ENCODE measurements around the gene ASCC3. TPM values are rescaled to one million over a fixed set of nuclear protein-coding genes. Genes with fewer than 3 reads are reported as not detected.

ASCC3 gene
- total and polyA plus RNA-seq, 7 donors = 6.0 to 27.1 (median 22.4) TPM

GRCh38 chr6:100517633-100518032 is 363.5 kb downstream of the ASCC3 start:
- Histone ChIP-seq H3K9me3 (no peaks in the 10 kb centered on the region), H3K27me3 (no peaks in the 10 kb centered on the region), H3K27ac (no peak overlapping the region), H3K4me1 (no peaks in the 10 kb centered on the region), H3K36me3 (peaks cover 0 to 31% (median 3%) of the 10 kb centered on the region in 4 donors), H3K4me3 (no peak overlapping the region)
- no peak for DNase-seq
- 97 to 100% methylated on average over 1 of the region's 1 CpG for WGBS, 2 donors
- TF ChIP-seq CTCF (IDR thresholded peaks at IDR 0.05) (no peak), POLR2A (IDR thresholded peaks at IDR 0.05) (no peak), EP300 (IDR thresholded peaks at IDR 0.05) (no peak), POLR2AphosphoS5 (IDR thresholded peaks at IDR 0.05) (no peak)
- intact Hi-C loops (cut with DNase I) = no loop called here

GRCh38 chr6:100517106-100517505 is 364.0 kb downstream of the ASCC3 start:
- intact Hi-C loops (cut with DNase I) = no loop called here
- no peak for TF ChIP-seq EP300 (IDR thresholded peaks at IDR 0.05)
- no peak for TF ChIP-seq POLR2AphosphoS5 (IDR thresholded peaks at IDR 0.05)
- TF ChIP-seq CTCF (IDR thresholded peaks at IDR 0.05) = no peak
- TF ChIP-seq POLR2A (IDR thresholded peaks at IDR 0.05) = no peak

GRCh38 chr6:100514660-100515059 is 366.5 kb downstream of the ASCC3 start:
- no peak overlapping the region for H3K27ac ChIP-seq
- H3K27me3 ChIP-seq = no peaks in the 10 kb centered on the region
- no peak overlapping the region for H3K4me3 ChIP-seq
- DNase-seq = no peak
- H3K36me3 ChIP-seq = peaks cover 0 to 59% (median 11%) of the 10 kb centered on the region in 4 donors
- intact Hi-C loops (cut with DNase I) = no loop called here
- no peak for TF ChIP-seq CTCF (IDR thresholded peaks at IDR 0.05)
- no peak for TF ChIP-seq POLR2A (IDR thresholded peaks at IDR 0.05)
- TF ChIP-seq POLR2AphosphoS5 (IDR thresholded peaks at IDR 0.05) = no peak
- TF ChIP-seq EP300 (IDR thresholded peaks at IDR 0.05) = no peak
- 96 to 99% methylated on average over 3 of the region's 3 CpGs for WGBS, 2 donors
- no peaks in the 10 kb centered on the region for H3K4me1 ChIP-seq
- H3K9me3 ChIP-seq = no peaks in the 10 kb centered on the region

More at GRCh38 chr6:100517106-100517505, 364.0 kb downstream of the ASCC3 start:
- H3K4me3 ChIP-seq = no peak overlapping the region
- no peak for DNase-seq
- H3K27ac ChIP-seq = no peak overlapping the region
- no peaks in the 10 kb centered on the region for H3K9me3 ChIP-seq
- no peaks in the 10 kb centered on the region for H3K4me1 ChIP-seq
- no peaks in the 10 kb centered on the region for H3K27me3 ChIP-seq
- peaks cover 0 to 36% (median 7%) of the 10 kb centered on the region in 4 donors for H3K36me3 ChIP-seq
- WGBS, 2 donors = 90 to 97% methylated on average over 4 of the region's 4 CpGs

GRCh38 chr6:100512203-100512862 is 368.8 kb downstream of the ASCC3 start:
- H3K4me1 ChIP-seq = no peaks in the 10 kb centered on the region
- H3K27ac ChIP-seq = no peak overlapping the region
- no peak for TF ChIP-seq EP300 (IDR thresholded peaks at IDR 0.05)
- DNase-seq = no peak
- WGBS, 2 donors = 83 to 88% methylated on average over 6 of the region's 6 CpGs
- H3K9me3 ChIP-seq = no peaks in the 10 kb centered on the region
- intact Hi-C loops (cut with DNase I) = no loop called here
- H3K36me3 ChIP-seq = peaks cover 0 to 67% (median 11%) of the 10 kb centered on the region in 4 donors
- no peak overlapping the region for H3K4me3 ChIP-seq
- H3K27me3 ChIP-seq = no peaks in the 10 kb centered on the region

GRCh38 chr6:100509101-100509500 is 372.0 kb downstream of the ASCC3 start:
- TF ChIP-seq POLR2AphosphoS5 (IDR thresholded peaks at IDR 0.05) (no peak), POLR2A (IDR thresholded peaks at IDR 0.05) (no peak), EP300 (IDR thresholded peaks at IDR 0.05) (no peak), CTCF (IDR thresholded peaks at IDR 0.05) (no peak)
- peaks cover 0 to 47% (median 11%) of the 10 kb centered on the region in 4 donors for H3K36me3 ChIP-seq
- H3K9me3 ChIP-seq = no peaks in the 10 kb centered on the region
- no peak overlapping the region for H3K4me3 ChIP-seq
- intact Hi-C loops (cut with DNase I) = no loop called here
- 74 to 90% methylated on average over 3 of the region's 3 CpGs for WGBS, 2 donors
- no peak overlapping the region for H3K27ac ChIP-seq
- H3K27me3 ChIP-seq = no peaks in the 10 kb centered on the region
- no peak for DNase-seq
- H3K4me1 ChIP-seq = no peaks in the 10 kb centered on the region
